Right ventricle myocardium inferior (tissue), 1 donor: ENCODE measurements around the gene CLCN1. TPM values are rescaled to one million over a fixed set of nuclear protein-coding genes. Genes with fewer than 3 reads are reported as not detected.
"Not testable (repeated sequence)": the region's sequence is repeated elsewhere in the genome, so short reads cannot be mapped to it uniquely, and the experiment has no call there.

Experiments used
- ATAC-seq: fragments of 200-7000 bp; cut with Tn5 transposase; one replicate; pipeline ENCODE4 v1.9.1; 2020; ENCODE audit warnings: mild to moderate bottlenecking, moderate library complexity
- DNase-seq: peaks from one replicate; pipeline ENCODE4 v3.0.0; 2021; ENCODE audit errors: missing footprints
- intact Hi-C: fragments of 100-400 bp; cut with DNase I; formaldehyde crosslinking; loops from one replicate; pipeline ENCODE4 v1.11.0; 2022
- total RNA-seq: library from RNA; stranded (reverse); fragmentation: NEBNext Ultra II Directional; extraction: Animal tissue kit (Norgen Biotek cat#: 25700); gene quantifications from one replicate; pipeline ENCODE4 v1.2.1, GENCODE V29; 2021
- donor health status: DM: no; HTN: yes; CAD: no; lungs with severe emphysema.

Gene CLCN1
- total RNA-seq, 1 donor from 2014 or later = not detected

DNA sequence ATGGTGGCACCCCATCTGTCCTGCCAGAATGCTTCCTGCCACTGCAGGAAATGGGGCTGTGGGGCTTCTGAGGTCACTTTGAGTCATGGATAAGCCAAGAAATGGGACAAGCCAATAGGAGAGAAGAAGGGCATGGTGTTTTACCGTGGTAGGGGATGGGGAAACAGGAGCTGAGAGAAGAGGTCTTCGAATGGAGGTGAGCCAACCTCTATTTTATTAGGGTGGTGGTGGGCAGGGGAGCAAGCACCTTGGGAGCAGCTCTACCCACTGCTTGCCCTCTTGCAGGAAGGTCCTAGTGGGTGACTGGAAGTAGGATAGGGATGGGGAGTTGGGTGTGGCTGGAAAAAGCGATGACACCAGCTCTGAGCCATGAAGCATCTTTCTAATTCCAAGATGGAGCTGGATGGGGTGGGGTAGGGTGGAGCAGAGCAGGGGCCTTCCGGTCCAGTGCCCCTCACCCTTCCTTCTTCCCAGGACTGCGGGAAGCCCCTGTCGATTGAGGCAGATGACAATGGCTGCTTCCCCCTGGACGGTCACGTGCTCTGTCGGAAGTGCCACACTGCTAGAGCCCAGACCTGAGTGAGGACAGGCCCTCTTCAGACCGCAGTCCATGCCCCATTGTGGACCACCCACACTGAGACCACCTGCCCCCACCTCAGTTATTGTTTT is 74.3 kb downstream of the CLCN1 start:
- intact Hi-C loops = loop anchor here (10.0 kb wide), 1 partner anchor 515 kb away; the partner anchor contains the start of gene TCAF1
- peak; percentile 55 for DNase-seq
- ATAC-seq = no peak

DNA sequence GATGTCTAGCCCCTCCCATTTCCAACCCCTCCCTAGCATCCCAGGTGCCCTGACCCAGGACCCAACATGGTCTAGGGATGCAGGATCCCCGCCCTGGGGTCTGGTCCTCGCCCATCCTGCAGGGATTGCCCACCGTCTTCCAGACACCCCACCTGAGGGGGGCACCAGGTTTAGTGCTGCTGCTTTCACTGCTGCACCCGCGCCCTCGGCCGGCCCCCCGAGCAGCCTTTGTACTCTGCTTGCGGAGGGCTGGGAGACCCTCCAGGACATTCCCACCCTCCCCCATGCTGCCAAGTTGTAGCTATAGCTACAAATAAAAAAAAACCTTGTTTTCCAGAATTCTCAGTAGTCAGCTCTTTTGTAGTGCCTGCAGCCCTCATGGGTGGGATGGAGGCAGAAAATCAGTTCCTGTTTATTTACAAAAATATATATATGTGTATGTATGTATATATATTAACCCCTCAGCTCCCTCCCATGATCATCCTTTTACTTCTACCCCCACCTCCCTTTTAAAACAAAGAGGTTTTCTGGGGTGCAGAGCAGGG is 74.9 kb downstream of the CLCN1 start:
- peak; percentile 68 for DNase-seq

DNA sequence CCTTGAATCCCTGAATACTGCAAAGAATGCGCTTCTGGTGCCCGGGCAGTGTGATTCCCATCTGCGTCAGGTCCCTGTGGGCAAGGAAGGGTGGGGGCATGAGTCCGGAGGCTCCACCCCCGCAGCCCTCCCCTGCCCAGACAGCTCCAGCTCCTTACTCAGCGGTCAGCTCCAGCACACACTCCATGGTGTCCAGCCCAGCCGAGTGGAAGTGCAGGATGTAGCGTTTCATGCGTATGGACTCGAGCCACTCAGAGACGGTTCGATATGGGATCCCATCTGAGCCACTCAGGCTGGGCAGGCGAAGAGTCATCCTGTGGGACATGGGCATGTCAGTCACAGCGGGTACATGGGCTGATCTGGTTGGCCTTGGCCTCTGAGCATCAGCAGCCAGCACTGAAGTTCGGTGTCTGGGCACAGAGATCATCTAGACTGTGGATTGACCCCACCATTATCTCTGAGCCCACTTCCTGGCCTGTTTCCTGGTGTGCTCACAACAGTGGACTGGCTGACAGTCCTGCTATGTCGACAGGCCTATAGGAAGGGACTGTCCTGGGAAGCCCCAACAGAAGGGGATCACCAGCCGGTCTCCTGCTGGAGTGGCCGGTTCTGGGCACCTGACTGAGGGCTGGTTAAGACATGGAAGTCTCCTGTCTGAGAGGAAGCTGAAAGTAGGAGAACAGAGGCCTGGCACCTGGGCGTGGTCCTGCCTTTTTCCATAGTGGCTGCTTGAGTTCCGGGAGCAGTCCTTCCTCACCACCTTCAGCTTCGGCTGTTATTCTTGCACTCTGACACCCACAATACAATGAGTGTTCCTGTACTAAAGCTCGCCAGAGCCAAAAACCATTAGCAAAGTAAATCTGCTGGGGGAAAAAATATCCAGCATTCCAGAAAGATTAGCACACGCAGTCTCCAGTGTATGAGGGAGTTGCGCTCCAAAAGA is 75.8 kb downstream of the CLCN1 start:
- intact Hi-C loops = loop anchor here (1.0 to 10.0 kb wide), 2 partner anchors 9 to 513 kb away; partner anchors contain the start of gene TCAF1
- ATAC-seq = peak; percentile 81
- DNase-seq = peak; percentile 79

More for the DNA sequence above, 74.9 kb downstream of the CLCN1 start:
- no peak for ATAC-seq
- intact Hi-C loops = loop anchor here (1.0 to 10.0 kb wide), 2 partner anchors 9 to 514 kb away; partner anchors contain the start of gene TCAF1

DNA sequence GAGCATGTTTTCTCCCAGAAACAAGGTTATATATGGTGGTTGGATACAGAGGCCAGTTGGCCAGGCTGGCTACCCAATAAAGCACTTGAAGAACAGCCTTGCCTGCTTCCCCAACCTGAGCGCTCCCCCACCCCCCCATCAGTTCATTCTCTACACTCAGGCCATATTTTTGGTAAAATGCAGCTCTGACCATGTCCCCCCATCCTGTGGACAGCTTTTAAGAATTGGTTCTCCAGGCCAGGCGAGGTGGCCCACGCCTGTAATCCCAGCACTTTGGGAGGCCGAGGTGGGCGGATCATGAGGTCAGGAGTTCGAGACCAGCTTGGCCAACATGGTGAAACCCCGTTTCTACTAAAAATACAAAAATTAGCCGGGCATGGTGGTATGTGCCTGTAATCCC is 76.5 kb downstream of the CLCN1 start:
- intact Hi-C loops = loop anchor here (10.0 kb wide), 1 partner anchor 512 kb away; the partner anchor contains the start of gene TCAF1
- not testable (repeated sequence) for ATAC-seq
- peak; percentile 11 for DNase-seq

DNA sequence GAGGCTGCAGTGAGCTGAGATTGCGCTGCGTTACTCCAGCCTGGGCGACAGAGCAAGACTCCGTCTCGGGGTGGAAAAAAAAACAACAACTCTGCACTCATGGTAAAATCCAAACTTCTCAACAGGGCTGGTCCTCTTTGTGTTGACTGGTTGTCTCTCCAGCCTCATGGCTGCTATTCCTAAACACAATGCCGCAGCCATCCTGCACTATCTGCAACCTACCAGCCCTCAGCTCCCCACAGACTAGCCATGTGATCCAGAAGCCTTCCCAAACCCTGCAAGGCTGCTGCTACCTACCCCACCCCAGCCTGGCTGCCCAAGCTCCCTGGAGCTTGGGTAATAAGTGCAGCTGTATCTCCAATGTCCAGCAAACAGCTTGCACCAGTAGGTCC is 77.0 kb downstream of the CLCN1 start:
- intact Hi-C loops = loop anchor here (10.0 kb wide), 1 partner anchor 512 kb away; the partner anchor contains the start of gene TCAF1
- DNase-seq (peak; percentile 30), ATAC-seq (no peak)

DNA sequence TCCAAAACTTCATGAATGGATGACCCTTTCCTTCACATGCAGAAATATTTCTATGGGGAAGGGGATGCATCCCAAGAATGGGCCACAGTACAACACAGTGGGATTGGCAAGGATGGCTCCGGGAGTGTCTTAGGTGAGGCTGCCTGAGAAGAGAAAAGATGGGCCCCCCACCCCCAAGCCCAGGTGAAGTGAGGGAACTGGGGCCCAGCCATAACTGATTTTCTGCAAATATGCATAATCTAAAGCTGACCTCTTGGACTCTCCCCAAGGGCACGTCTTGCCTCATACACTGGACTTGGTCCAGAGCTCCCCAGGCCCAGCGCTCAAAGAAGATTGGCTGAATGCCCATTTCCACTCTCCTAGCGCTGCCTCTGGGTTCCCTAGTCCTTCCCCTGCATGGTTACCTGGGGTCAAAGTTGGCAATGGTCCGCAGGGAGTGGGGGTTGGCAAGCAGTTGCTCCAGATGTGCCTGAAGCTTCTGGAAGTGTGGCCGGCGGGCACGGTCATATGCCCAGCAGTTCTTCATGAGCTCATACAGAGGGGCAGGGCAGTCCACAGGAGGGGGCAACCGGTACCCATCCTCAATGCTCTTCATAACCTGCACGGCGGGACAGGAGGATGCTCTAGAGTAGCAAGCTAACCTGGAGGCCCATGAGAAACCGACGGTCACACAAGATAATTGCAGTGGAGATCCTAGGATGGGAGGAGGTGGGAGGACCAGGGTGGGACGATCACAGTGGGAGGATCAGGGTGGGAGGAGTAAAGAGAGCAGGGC is 77.5 kb downstream of the CLCN1 start:
- peak; percentile 63 for DNase-seq
- no peak for ATAC-seq
- intact Hi-C loops = loop anchor here (10.0 kb wide), 1 partner anchor 511 kb away; the partner anchor contains the start of gene TCAF1

DNA sequence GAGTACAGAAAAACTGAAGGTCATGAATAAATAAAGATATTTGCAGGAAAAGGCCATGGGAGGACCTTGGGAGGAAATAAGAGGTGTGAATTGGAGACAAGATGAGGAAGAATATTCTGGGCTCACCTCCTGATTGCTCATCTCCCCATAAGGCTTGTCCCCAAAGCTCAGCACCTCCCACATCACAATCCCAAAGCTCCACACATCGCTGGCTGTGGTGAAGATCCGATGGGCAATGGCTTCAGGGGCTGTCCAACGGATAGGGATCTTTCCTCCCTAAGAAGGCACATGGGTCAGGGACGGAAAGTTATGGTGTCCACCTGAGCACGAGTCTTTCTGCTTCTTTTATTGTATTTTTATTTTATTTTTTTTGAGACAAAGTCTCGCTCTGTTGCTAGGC is 78.2 kb downstream of the CLCN1 start:
- DNase-seq (no peak), ATAC-seq (no peak)
- intact Hi-C loops = loop anchor here (10.0 kb wide), 1 partner anchor 511 kb away; the partner anchor contains the start of gene TCAF1

DNA sequence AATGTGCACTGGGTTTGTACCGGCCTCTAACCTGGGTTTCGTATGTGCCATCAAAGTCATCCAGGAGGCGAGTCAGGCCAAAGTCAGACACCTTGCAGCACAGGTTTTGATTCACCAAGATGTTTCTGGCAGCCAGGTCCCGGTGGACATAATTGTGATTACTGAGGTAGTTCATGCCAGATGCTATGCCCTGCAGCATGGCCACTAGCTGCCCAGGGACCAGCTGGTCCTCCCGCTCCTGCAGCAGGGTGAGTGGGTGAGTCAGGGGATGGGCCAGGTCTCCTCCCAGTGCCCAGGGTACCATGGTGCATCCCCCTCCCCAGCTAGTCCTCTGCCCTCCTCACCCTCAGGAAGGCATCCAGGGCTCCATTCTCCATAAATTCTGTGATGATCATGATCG is 78.9 kb downstream of the CLCN1 start:
- peak; percentile 15 for DNase-seq
- no peak for ATAC-seq
- intact Hi-C loops = loop anchor here (10.0 kb wide), 1 partner anchor 510 kb away; the partner anchor contains the start of gene TCAF1

DNA sequence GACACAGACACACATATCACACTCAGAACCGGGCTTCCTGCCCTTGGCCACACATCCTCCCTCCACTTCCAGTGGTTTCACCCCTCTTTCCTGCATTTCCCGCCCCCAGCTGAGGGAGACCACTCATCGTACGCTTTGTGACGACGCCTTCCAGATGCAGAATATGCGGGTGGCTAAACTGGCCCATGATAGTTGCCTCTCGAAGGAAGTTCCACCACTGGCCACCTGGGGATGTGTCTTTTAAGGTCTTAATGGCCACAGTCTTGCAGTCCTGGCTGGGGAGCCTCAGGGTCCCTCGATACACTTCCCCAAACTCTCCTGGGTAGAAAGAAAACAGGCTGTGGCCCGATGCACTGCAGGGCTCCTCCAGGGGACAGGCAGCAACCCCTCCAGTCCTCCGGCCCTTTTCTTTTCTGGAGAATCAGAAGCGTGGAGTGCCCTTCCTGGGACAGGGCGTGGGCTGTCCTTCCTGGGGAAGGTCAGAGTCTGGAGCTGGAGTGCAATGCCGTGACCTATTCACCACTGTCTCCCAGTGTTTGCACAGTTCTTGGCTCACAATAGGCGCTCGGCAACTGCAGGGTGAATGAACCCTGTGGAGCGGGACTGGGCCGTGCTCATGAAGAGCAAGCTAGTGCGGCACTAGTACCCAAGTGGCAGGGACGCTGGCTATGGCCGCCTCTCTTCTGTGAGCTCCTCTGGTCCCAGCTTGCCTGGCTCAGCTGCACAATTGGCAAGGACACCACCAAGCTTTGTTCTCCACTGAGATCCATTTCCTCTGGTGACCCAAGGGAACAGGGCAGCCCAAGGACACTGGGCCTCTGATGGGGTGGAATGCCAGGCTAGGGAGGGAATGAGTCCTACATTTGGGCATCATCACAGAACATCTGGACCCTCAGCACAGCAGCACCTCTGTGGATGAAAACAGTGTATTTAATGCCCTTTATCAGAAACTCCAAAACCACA is 79.6 kb downstream of the CLCN1 start:
- intact Hi-C loops = loop anchor here (10.0 kb wide), 1 partner anchor 509 kb away; the partner anchor contains the start of gene TCAF1
- DNase-seq = peak; percentile 60
- peak; percentile 12 for ATAC-seq

DNA sequence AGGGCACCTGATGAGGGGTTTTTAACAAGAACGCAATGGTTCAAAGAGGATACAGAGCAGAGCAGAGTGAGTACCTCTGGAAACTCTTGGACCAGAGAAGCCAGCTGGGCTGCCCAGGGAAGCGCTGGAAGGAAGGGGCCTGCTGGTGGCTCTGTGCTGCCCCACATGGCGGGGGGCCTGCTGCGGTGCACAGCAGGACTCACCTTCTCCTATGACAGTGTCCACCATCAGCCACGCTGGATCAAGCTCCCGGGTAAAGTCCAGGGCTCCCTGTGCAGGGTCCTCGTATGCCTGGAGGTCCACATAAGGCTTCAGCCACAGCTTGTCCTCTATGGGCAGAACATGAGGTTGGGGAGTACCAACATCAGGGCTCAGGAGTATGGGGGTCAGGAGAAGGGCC is 80.3 kb downstream of the CLCN1 start:
- intact Hi-C loops = loop anchor here (10.0 kb wide), 1 partner anchor 509 kb away; the partner anchor contains the start of gene TCAF1
- ATAC-seq = no peak
- DNase-seq = peak; percentile 39

DNA sequence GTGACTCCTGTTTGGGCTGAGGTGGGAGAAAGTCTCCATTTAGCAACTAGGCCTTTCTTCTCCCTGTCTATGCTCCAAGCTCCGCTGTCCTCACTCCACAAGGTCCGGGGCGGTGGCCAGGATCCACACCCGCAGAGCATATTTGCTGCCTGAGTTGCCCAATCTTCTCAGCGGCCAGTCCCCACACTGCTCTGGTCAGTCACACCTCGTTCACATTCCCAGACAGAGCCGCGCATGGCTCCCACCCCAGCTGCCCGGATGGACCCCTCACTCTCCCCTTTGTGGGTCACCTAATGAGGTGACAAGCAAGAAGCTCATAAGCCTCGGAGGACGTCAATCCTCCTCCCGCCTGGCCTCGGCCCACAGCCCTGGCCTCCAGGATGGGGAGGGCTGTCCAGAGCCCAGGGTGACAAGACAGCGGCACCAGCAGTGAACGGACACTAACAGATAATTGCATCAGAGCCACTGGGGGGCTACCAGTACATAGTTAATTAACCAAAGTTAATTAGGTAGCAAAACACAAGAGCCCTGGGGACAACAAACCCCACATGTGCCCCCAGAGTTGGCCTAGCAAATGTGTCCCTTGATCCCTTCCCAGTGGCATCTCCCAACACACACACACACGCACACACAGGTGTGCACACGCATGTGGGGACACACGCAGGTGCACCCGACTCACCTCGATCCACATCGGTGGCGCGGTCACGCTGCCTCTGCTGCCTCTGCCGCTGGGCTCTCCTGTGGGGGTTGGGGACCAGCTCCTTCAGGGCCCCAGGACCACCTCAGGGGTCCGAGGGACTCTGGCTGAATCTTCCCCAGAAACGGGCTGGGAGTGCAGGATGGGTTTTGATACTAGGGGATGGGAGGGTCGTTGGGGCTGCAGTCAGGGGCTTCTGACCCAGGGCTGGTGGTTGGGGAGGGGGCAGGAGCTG is 81.0 kb downstream of the CLCN1 start:
- ATAC-seq (peak; percentile 23), DNase-seq (peak; percentile 78)
- intact Hi-C loops = loop anchor here (10.0 kb wide), 1 partner anchor 508 kb away; the partner anchor contains the start of gene TCAF1

DNA sequence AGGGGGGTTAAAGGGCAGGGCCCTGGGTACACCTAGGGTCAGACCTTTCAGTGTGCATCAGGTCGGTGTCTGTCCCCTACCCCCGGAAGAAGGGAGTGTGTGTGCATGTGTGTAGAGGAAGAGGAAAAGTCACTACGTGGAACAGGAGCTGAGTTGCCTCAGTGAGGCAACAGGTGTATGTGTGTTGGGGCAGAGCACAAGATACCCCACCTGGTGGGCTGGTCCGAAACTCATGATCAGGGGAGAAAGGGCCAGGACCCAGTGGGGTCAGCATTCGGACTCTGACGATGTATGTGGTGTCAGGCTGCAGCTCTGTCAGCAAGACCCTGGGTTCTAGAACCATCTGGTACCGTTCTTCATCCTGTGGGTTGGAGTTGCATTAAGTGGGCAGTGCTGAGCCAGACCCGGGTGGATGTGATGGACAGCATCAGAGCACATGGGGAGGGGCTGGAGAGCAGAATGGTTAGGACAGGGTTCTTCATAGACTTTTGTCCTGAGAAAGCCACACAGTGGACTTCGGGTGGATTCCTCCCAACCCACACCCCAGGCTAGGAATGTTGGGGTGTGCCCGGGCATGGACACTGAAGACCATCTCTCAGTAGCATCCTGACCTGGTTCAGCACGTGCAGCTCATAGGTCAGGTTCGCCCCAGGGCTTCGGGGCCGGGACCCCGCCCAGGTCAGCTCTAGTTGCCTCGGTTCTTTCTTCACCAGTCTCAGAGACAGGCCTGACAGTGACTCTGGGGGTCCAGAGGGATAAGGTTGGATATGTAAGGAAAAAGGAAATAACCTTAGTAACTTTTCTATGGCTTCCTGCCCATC is 82.0 kb downstream of the CLCN1 start:
- intact Hi-C loops = loop anchor here (10.0 kb wide), 1 partner anchor 507 kb away; the partner anchor contains the start of gene TCAF1
- DNase-seq = peak; percentile 43

DNA sequence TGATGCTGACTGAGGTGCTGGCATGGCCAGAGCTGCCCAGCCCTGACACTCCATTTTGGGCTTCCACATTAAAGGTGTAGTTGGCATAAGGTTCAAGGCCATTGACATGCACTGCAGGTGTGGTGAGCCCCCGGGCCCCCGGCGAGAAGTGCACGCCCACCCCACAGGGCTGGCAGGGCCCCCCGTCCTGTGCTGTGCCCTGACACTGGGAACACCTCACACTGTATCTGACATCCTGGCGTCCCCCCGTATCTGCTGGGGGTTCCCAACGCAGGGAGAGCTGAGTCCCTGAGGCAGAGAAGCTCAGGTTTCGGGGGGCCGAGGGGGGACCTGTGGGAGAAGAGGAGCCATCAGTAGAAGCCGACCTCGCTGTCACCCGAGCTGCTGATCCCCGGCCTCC is 82.7 kb downstream of the CLCN1 start:
- ATAC-seq = no peak
- DNase-seq = peak; percentile 25
- intact Hi-C loops = loop anchor here (10.0 kb wide), 1 partner anchor 506 kb away; the partner anchor contains the start of gene TCAF1

More for the DNA sequence above, 82.0 kb downstream of the CLCN1 start:
- no peak for ATAC-seq

DNA sequence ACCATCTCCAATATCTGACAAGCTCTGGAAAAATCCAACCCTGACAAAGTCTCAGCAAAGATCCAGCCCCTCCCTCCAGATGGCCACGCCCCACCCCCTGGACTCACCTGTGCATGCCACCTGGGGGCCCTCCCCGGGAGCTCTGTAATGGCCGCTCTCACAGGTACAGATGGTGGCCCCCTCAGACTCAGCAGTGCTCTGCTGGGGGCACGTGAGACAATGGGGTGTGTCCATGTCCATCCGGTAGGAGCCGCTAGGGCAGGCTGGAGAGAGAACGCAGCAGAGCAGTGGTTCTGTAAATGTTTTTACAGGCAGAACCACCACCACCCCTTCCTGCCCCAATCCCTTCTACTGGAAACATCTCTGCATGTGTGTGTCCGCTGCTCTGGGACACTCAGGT is 83.2 kb downstream of the CLCN1 start:
- DNase-seq (peak; percentile 4), ATAC-seq (no peak)
- intact Hi-C loops = loop anchor here (10.0 kb wide), 1 partner anchor 506 kb away; the partner anchor contains the start of gene TCAF1

DNA sequence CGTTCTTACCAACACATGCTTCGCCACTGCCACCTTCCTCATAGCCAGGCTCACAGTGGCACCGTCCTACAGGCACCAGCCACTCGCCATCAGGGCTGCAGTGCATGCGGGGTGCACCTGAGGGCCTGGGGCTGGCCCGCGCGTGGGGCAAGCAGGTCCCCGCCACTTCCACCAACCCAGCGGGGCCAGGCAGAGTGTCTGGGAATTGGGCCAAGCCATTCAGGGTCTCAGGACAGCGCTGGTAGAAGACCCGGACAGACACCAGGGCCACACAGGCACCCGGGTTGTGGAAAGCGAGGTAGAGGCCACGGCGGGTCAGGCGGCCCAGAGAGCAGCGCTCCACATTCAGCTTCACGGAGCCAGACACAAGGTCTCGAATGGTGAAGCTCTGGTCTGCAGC is 83.7 kb downstream of the CLCN1 start:
- intact Hi-C loops = loop anchor here (10.0 kb wide), 1 partner anchor 505 kb away; the partner anchor contains the start of gene TCAF1
- DNase-seq (peak; percentile 23), ATAC-seq (no peak)
